Dermis blood vessel endothelial cell (primary cell): Measurements from ENCODE around the gene NTNG1. TPM values are rescaled to one million over a fixed set of nuclear protein-coding genes. Genes with fewer than 3 reads are reported as not detected.
"Not testable (repeated sequence)": the region's sequence is repeated elsewhere in the genome, so short reads cannot be mapped to it uniquely, and the experiment has no call there.

Experiments
- DNase-seq: peaks from one replicate; pipeline ENCODE4 v3.0.0; 2010
- total RNA-seq: library from RNA; depleted of rRNA; stranded (reverse); fragments of >200 nt; gene quantifications from 2 replicates; pipeline ENCODE4 v1.2.3, GENCODE V29; 2014

The NTNG1 gene
- total RNA-seq, 1 donor from 2014 or later: under 0.01 TPM

DNA sequence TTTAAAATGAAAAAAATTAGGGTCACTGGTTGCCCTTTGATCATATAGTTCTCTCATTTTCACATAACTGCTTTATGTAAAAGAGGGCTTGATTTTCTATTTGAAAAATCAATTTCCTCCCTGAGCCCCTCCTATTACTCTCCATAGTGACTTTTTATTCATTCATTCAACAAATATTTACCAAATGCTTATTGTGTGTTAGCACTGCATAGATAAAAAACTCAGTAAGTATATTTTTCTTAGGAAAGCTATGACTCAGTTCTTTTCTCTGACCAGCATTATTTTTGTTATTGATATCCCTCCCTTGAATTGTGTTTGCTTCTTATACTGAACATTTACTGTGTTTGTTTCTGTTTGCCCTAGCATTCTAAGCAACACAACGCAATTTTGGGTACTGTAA is 59.8 kb downstream of the NTNG1 start:
- no peak for DNase-seq

DNA sequence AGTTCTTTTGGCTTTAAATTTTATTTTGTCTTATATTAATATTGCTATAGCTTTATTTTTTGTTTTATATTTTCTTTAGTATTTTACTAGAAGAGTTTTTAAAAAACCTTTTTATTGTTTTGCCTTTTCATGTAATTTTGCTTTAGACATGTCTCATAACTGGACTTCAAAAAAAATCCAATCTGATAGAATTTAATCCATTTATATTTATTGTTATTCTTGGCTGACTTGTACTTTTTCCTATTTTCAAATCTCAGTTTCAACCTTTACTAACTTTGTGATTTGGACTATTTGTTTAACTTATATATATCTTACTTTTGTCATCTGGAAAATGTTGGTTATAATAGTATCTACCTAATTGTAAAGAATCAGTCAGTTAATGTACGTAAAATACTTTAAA is 61.2 kb downstream of the NTNG1 start:
- no peak for DNase-seq

DNA sequence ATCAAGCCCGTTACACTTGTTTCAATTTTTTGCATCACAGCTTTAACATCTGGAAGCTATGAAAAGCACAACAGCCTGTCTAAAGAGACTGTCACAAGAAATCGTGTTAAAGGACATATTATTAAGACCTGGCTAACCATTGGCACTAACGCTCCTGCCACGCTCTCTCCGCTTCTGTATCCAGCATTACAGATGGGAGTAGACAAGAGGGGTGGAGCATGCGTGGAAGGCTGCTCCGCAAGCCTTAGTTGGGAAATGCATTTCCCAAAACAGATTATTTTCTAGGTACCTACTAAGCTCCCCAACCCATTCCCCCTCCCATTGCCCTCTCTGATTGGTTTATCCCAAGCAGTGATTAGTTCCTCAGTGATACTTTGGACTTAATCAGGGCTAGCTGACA is 72.4 kb downstream of the NTNG1 start:
- no peak for DNase-seq

DNA sequence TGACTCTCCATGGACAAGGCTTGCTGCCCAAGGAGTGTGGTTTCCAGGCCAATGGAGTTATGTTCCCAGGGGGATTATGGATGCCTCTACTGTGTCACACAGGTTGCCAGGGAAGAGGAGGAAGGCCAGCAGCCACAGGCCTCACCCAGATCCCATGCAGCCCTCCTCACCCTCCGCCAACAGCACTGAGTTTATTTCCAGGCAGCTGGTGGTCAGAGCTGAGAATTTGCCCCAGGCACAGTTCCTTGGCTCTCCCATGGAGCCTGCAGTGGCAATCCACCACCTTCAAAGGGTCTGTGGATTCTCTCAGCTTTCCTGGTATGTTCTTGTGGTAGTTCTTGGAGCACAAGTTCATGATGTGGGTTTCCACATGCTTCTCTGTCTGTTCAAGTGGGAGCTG is 79.2 kb downstream of the NTNG1 start:
- DNase-seq: no peak

DNA sequence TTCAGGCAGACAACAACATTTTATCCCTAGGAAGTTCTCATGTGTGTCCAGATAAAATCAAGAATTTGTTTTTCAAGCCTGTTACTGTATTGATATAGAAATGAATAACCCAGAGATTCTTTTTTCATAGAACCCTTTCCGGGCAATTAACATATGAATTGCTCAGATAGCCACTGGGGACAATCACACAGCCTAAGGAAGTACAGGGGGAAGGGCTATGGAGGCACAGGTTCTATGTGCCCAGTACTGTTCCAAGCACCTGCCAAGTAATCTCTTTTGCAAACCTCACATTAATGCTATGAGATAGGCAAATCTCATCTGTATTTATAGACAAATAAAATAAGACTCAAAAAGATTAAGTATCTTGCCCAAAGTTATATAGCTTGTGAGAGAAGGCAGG is 84.9 kb downstream of the NTNG1 start:
- no peak for DNase-seq

DNA sequence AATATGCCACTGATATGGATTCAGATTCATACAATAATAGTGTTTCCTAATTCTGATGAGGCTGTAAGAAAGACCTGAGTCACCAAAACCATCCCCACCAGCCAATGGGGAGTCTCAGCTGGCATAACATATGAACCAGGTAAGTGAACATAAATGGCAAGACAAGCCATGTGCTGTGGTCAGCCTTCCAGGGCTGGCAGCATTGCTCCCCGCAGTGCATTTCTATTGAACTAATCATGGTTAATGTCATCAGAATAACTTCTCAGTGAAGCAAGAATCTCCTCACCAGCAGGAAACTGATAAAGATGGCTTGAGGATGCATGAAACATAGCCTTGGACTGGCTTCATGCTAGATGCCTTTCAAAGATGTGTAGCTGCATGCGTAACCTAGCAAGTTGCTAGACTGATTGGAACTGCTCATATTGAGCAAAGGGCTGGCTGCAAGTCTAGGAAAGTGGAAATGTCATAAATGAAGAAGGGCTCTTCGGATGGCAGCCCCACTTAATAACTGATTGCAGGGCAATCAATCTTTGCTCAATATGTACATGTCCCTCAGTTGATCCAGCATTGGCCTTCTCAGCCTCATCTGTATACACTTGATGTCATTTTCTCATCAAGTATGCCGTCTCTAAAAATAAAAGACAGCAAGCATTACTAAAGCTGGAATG is 88.0 kb downstream of the NTNG1 start:
- no peak for DNase-seq

DNA sequence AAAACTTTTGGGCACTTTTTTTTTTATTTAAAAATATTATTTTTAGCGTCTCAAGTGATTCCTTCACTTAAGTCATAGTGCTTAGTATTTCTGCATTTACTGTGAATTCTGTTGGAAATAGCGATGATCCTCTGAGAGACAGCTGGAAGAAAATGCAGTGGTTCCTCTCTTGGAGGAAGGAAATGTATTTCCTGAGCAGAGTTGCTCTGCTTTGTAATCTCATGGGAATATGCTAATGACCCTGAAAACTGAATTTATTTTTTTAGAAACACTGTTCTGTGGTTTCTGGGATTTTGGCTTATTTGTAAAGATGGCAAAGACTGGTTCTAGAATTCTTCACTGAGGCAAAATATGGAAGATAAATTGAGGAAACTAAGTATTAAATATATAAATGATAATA is 88.9 kb downstream of the NTNG1 start:
- no peak for DNase-seq

DNA sequence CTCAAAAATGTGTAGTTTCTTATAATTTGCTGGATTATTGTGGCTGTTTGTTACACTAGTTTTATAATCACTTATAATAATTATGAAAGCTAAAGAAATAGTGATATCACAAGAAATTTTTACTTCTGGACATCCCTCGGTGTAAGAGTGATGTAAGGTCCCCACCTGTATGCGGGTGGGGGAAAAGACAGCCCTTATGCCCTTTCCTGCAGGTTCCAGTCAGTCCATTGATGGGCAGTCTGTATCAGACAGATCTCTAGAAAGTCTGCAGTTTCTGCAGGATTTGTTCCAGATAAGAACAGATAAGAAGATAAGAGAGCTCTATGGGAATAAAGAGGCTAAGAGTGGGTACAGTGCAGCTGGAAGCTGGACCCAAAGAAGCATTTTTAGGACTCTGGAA is 89.3 kb downstream of the NTNG1 start:
- no peak for DNase-seq

DNA sequence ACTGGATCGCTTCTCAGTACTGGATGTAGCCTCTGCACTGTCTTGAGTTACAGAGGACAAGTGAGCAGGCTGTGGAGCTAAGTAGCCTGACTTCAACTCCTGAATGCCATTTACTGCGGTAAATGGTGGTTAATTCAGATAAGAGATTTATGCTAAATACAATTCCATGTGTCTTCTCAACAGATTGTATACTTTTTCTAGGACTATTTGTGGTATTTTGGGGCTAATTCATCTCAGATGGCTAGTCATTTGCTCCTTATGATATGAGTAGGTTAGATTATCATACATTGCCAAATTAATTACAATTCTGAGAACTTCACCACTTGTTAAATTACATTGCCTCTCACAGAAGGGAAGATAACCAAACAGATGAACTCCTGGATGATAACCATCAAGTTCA is 90.5 kb downstream of the NTNG1 start:
- no peak for DNase-seq

DNA sequence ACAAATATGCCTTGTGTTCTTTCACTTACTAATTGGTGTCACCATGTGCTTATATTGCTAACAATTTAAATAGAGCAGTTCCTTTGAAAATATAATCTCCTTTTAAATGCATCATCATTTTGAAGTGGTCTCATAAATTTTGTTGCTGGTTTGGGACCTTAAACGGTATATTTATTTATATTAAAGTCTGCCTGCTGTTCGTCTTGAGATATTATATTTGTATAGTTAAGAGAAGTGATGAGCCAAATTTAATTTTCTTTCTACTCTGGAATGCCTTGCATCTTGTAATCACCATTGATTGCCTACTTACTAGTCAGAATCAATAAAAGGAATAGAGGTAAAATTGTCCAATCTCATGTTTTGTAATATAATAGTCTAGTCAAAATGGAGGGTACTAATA is 91.6 kb downstream of the NTNG1 start:
- DNase-seq: no peak

DNA sequence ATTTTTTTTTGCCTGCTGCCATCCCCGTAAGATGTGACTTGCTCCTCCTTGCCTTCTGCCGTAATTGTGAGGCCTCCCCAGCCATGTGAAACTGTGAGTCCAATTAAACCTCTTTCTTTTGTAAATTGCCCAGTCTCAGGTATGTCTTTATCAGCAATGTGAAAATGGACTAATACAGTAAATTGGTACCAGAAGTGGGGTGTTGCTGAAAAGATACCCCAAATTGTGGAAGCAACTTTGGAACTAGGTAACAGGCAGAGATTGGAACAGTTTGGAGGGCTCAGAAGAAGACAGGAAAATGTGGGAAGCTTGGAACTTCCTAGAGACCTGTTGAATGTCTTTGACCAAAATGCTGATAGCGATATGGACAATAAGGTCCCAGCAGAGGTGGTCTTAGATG is 95.9 kb downstream of the NTNG1 start:
- DNase-seq: not testable (repeated sequence)

DNA sequence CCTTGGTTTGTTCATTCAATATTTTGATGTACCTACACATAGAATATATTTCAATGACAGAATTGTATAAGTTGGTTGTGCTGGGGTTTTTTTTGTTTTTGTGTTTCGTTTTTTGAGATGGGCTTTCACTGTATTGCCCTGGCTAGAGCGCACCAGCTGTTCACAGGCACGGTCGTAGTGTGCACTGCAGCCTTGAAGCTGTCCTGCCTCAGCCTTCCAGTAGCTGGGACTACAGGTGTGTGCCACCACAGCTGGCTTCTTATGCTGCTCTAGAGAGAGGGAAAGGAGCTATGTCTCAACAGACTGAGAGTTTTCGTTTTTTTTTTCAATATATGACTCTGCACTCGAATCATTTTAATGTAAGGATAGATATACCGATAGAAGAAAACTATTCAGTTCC is 102.6 kb downstream of the NTNG1 start:
- no peak for DNase-seq

DNA sequence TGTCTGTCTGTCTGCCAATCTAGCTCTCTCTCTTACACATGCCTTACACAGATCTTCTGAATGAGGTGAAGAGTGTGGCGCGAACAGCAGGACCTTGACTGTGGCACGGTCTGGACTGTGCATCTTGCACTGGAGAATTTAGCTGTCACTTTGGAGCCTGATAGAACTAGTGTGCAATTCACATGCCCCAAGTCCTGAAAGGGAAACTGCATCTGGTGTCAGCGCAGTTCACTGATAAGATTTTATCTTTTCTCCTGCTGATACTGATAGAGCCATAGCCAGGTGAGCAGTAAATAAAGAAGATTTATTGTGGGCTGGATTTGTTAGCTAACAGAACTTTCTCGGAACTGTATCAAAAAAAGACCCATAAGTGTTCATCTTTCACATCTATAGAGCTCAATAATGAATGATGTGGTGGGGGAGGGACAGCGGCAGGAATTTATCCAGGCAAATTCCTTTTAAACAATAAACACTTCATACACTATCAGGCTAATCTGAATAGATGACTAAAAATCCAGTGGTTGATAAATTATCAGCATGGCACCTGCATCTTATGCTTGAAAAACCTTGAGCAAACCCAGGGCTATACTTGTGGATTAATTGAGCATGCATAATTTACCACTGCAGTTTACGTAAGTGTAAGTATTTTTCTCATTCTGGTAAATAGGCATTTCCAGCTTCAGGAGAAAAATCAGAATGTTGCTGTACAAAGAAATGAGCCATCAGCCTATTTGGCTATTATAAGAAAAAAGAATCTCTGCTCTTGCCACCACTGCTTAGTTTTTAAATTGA is 104.1 kb downstream of the NTNG1 start:
- DNase-seq: no peak

DNA sequence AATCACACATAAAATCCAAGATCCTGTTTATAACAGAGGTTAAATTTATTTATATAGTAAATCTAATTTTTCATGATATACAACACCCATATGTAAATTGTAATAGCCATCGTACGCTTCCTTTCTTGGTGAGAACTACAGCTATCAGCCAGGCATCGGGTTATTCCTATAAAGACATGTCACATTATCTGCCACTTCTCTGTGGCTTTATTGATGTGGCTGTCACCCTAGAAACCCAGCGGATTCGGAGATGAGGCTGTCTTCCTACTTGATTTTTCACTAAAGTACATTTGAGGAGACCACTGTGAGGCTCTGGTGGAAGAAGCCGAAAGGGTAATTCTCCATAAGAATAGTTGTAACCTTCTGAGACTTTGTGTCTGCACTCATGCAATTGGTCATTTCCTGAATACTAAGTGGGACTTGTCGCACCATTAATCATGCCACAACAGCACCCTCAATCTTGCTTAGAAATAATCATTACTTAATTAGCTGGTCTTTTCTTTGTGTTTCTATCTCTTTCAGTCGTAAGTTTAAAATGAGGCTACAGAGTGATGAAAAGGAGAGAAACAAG is 106.0 kb downstream of the NTNG1 start:
- no peak for DNase-seq

DNA sequence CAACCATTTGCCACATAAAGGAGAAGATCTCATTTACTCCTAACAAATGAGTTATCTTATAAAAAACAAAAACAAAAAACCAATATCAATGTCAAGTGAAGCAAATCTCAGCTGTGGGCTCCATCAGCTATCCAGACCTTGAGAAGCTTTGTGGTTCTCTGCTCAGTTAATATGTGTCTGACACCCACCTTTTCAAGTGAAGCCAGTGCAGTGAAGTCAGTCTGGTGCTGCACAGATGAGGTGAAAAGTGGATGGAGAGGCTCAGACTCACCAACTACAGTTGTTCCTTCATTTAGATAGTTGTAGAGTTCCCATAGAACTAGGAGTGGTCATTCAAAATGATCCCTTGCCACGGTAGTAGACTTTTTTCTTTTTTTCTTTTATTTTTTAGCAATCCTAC is 106.8 kb downstream of the NTNG1 start:
- no peak for DNase-seq

DNA sequence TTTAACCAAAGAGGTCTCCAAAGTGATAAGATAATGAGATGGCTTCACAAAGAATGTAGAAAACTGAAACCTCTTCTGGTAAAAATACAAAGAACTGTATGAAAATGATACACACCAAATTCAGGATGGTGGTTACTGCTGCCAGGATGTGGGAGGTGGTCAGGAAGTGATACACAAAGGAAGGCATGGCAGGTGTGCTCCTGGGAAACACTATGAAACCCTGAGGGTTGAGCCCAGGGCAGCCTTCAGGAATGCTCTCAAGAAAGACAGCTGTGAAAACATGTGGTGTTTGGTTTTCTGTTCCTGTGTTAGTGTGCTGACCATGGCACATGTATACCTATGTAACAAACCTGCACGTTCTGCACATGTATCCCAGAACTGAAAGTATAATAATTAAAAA is 109.3 kb downstream of the NTNG1 start:
- no peak for DNase-seq

DNA sequence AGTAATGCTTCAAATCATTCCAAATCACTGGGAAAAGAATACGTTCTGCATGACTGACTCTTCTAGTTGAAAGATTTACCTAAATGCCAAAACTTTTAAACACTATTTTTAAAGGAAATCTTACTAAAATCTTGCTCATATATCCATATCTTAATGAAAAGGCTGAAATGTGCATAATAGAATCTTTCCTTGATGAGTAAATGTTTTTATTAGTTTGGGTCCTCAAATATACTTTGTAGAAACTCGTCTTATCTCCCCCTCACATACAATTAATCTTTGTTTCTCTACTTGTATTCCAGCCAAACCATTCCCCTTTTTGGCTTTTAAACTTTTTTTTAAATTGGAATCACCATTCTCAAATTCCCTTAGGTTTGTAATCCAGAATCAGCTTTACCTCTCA is 110.2 kb downstream of the NTNG1 start:
- DNase-seq: no peak

DNA sequence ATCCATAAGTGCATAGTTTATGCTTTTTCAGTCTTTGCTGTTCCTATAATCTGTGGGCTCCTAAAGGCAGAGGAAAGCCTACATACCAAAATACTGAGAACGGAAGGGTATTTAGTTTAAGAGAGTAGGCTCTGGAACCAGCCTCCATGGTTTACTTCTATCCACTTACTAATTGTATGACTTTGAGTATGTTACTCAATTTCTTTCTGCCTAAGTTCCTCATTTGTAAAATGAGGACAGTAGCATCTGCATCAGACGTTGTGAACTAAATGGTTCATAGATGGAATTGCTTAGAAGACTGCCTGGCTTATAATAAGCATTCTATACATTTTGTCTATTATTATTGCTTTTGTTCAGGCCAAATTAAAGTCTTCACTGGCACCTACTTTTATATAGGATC is 111.0 kb downstream of the NTNG1 start:
- no peak for DNase-seq

DNA sequence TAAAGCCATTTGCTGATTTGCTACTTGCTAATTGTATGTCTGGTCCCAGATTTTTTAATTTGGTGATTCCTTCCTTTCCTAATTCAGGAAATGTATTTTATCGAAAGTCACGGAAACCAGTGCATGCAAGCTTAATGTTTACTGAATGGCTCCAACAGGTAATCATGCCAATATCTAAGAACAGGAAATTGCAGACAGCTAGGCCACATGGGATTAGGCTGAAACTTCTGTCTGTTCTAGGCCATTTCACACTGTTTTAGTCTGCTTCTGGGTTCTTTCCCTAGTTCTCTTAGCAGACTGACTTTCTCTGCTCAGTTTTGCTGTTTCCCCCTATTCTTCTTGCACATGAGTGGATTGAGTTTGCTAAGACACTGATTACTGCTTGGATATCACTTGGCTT is 111.4 kb downstream of the NTNG1 start:
- DNase-seq: no peak

DNA sequence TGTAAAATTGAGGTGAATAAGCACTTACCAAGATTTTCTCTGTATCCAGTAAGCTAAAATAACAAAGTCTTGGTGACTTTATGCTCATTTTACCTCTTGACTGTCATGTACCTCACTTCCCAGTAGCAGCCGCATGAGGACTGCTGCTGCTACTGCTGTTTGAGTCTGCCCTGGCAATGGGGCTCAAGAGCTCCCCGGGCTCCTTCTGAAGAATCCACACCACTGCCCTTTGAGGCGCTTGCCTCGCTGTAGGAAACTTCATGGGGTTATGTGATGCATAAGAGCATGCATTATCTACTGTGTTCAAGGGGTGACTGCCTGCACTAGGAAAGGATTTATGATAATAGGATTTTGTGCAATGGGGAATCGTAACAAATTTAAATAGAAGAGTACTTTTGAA is 113.5 kb downstream of the NTNG1 start:
- no peak for DNase-seq

DNA sequence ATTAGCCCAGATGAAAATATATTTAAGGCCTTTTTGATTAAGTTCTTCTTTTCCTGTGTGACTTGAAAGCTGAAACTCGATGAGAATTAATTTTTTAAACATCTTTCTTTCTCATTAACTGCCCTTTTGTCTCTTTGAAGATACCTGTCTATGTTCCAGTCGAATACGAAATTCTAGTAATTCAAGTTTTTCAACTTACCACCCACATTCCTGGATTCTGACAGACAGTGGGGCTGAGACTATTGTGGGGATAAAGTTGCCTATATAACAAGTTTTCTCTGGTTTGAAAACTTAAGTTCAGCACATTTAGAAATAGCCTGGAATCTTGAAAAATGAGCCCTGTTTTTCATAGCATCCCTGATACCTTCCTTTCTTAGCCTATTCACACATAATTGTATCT is 114.6 kb downstream of the NTNG1 start:
- DNase-seq: no peak

DNA sequence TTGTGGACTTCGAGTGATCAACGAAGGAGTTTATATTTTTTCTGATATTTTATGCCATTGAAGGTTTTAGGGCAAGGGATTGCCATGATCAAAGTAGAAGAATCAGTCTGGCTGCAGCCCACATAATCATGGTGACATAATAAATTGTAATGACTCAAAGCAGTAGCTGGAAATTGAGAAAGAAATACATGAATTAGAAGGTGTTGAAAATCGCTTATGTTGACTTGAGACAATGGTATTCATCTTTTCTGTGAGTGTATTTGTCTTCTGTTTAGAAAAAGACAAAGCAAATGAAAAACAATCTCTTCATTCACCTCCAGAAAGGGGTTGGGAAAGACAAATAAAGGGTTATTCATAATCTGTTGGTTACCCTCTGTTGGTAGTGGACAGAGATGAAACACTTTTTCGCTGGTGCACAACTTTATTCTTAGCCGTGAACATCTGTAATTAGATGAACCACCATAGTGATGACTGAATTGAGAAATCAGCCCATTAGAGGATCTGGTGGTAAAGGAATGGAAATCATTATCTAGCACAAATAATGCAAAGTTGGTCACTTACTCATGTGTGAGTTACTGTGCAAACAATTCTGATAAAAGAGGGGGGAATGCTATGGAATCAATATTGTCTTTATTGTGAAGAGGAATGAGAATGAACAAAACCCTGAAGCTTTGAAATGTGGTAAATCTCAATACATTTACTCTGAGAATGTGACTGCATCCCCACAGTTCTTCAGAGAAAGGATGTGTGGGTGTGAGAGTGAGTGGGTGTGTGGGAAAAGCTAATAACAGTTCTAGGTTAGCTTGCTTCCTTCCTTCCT is 121.8 kb downstream of the NTNG1 start:
- DNase-seq: no peak

DNA sequence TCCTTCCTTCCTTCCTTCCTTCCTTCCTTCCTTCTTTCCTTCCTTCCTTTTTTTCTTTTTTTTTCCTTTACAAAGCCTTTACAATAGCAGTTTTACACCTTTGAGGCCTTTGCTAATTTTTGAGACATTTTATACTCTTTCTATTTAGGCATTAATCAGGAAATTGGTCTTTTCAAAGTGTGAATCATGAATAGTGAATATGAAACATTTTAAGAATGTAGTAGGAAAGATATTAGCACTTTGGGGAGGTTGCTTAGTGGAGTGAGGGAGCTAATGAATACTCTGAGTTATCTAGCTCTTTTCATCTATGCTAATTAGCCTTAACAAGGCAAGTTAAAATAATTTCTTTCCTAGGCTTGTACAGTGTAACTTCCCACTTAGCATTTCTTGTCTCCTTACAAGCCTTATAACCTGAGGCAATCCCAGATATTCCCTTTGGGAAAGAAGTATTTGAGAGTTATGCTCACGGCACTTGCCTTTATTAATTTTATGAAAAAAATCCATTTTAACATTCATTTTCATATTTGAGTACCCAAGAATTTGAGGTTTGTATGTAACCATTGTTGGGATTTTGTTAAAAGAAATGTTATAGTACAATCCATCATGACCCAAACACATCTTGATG is 122.6 kb downstream of the NTNG1 start:
- DNase-seq: no peak
